IMR-90 (cell line): ENCODE measurements around the gene PTPRN2.

Experiments
- BHLHE40 ChIP-seq: fragments of 150-350 bp; IDR thresholded peaks from 2 replicates; pipeline ENCODE4 v1.6.1; 2016; ENCODE audit warnings: mild to moderate bottlenecking, low read depth, low read length
- CEBPB ChIP-seq: IDR thresholded peaks from 2 replicates; pipeline ENCODE4 v1.6.1; 2012; ENCODE audit warnings: low read depth, low read length, improper control_type of control experiment
- CHD1 ChIP-seq: IDR thresholded peaks from 2 replicates; pipeline ENCODE4 v1.6.1; 2012; ENCODE audit warnings: low read depth, low read length, improper control_type of control experiment
- CTCF ChIP-seq: conservative IDR thresholded peaks from 2 replicates; pipeline ENCODE4 v1.5.1; 2012; ENCODE audit warnings: mild to moderate bottlenecking, low read depth, low read length, improper control_type of control experiment
- ELK1 ChIP-seq: fragments of 150-350 bp; IDR thresholded peaks from 2 replicates; pipeline ENCODE4 v1.6.1; 2016; ENCODE audit warnings: low read depth, mild to moderate bottlenecking, low read length, moderate library complexity, borderline replicate concordance
- MAZ ChIP-seq: IDR thresholded peaks from 2 replicates; pipeline ENCODE4 v1.6.1; 2012; ENCODE audit warnings: low read depth, mild to moderate bottlenecking, low read length, improper control_type of control experiment, moderate library complexity, borderline replicate concordance
- MXI1 ChIP-seq: IDR thresholded peaks from 2 replicates; pipeline ENCODE4 v1.6.1; 2012; ENCODE audit warnings: low read depth, mild to moderate bottlenecking, low read length, moderate library complexity, borderline replicate concordance
- POLR2A ChIP-seq: IDR thresholded peaks from 2 replicates; pipeline ENCODE4 v1.6.1; 2012; ENCODE audit warnings: mild to moderate bottlenecking, low read depth, low read length
- RAD21 ChIP-seq: IDR thresholded peaks from 2 replicates; pipeline ENCODE4 v1.6.1; 2012; ENCODE audit warnings: low read length, improper control_type of control experiment
- RCOR1 ChIP-seq: IDR thresholded peaks from 2 replicates; pipeline ENCODE4 v1.6.1; 2012; ENCODE audit warnings: mild to moderate bottlenecking, low read length, improper control_type of control experiment; ENCODE audit not compliant: insufficient replicate concordance
- RFX5 ChIP-seq: IDR thresholded peaks from 2 replicates; pipeline ENCODE4 v1.8.0; 2012; ENCODE audit warnings: low read depth, mild to moderate bottlenecking, low read length, moderate library complexity

GRCh38 chr7:158596745-158597144, 9.1 kb upstream of the PTPRN2 start:
- no peak for TF ChIP-seq RCOR1
- TF ChIP-seq CTCF, result no peak
- TF ChIP-seq POLR2A, result no peak
- TF ChIP-seq RAD21, result no peak
- no peak for TF ChIP-seq CEBPB
- no peak for TF ChIP-seq ELK1
- no peak for TF ChIP-seq RFX5
- TF ChIP-seq CHD1, result no peak
- TF ChIP-seq BHLHE40, result no peak
- TF ChIP-seq MXI1, result no peak
- no peak for TF ChIP-seq MAZ
